Body of pancreas (tissue), 4 donors: ENCODE measurements around the gene GRM4. TPM values are rescaled to one million over a fixed set of nuclear protein-coding genes. Genes with fewer than 3 reads are reported as not detected.
"Not testable (repeated sequence)": the region's sequence is repeated elsewhere in the genome, so short reads cannot be mapped to it uniquely, and the experiment has no call there.

Experiments
- ATAC-seq: fragments of 150-250 bp; one replicate; pipeline ENCODE4 v1.9.1; 2016
- DNase-seq, 4 donors: peaks; one replicate each; pipeline ENCODE4 v3.0.0-alpha.2; 2019
- H3K27ac ChIP-seq, 4 donors: fragments of 200-600 bp; sonication (generic); 1 replicate in 3 of 4; 2 replicates in 1 of 4; pipeline versions ENCODE4 v1.5.1 to v1.6.1; 2016 to 2019; ENCODE audit warnings: mild to moderate bottlenecking in 1 of 4, mixed read lengths in 1 of 4, moderate library complexity in 1 of 4
- H3K27me3 ChIP-seq, 2 donors: fragments of 200-600 bp; sonication (generic); one replicate each; pipeline ENCODE4 v1.6.0; 2016; ENCODE audit warnings: mild to moderate bottlenecking in 1 of 2
- H3K36me3 ChIP-seq, 2 donors: fragments of 200-600 bp; sonication (generic); replicated peaks in 1 of 2; 2 replicates each; pipeline ENCODE4 v1.5.1; 2016; ENCODE audit warnings: low read depth in 2 of 2; ENCODE audit not compliant: insufficient read depth in 1 of 2
- H3K4me1 ChIP-seq: fragments of 200-600 bp; sonication (generic); one replicate; pipeline ENCODE4 v1.6.0; 2016
- H3K4me3 ChIP-seq, 2 donors: fragments of 200-600 bp; sonication (generic); 1 replicate in 1 of 2; 2 replicates in 1 of 2; pipeline ENCODE4 v1.5.1; 2016 to 2019
- H3K9me3 ChIP-seq, 3 donors: fragments of 200-600 bp; sonication (generic); 1 replicate in 2 of 3; 2 replicates in 1 of 3; pipeline ENCODE4 v1.5.1; 2016
- CTCF ChIP-seq, 7 experiments: fragments of 450-650 bp in 4 of 7; fragments of 200-600 bp in 3 of 7; sonication (generic) in 3 of 7; IDR thresholded peaks; one replicate each; pipeline ENCODE4 v1.5.1; 2016 to 2019; ENCODE audit warnings: antibody characterized with exemption in 7 of 7
- POLR2A ChIP-seq, 3 donors: fragments of 450-650 bp; IDR thresholded peaks; one replicate each; pipeline ENCODE4 v1.6.1; 2016; ENCODE audit warnings: antibody characterized with exemption in 3 of 3, mild to moderate bottlenecking in 2 of 3
- WGBS, 2 donors: methylation state at CpG; one replicate each; pipeline ENCODE4 v1.1.5; 2017; 5-methylcytosine and 5-hydroxymethylcytosine counted together
- intact Hi-C: fragments of 100-400 bp; cut with DNase I; formaldehyde crosslinking; loops from one replicate; pipeline ENCODE4 v1.15.1; 2023
- total RNA-seq, 2 donors: library from RNA; depleted of rRNA; stranded (reverse); fragments of >200 nt; gene quantifications; one replicate each; pipeline ENCODE4 v1.1.0, GENCODE V29; 2016

The GRM4 gene
- total RNA-seq, 2 donors from 2014 or later, result 0.33 TPM; not detected in 1

GRCh38 chr6:34045771-34046170, 100.1 kb downstream of the GRM4 start:
- 20 to 28% methylated on average over 8 of the region's 8 CpGs for WGBS, 2 donors
- ATAC-seq (no peak), DNase-seq (no peak)
- H3K9me3 ChIP-seq, result no peaks in the 10 kb centered on the region
- no peaks in the 10 kb centered on the region for H3K27me3 ChIP-seq
- H3K4me1 ChIP-seq, result no peaks in the 10 kb centered on the region
- H3K27ac ChIP-seq, result no peak overlapping the region
- H3K4me3 ChIP-seq, result no peak overlapping the region
- intact Hi-C loops, result no loop called here
- H3K36me3 ChIP-seq, result no peaks in the 10 kb centered on the region
- no peak for TF ChIP-seq POLR2A (IDR thresholded peaks at IDR 0.05)
- TF ChIP-seq CTCF (IDR thresholded peaks at IDR 0.05), result no peak

- Histone ChIP-seq H3K4me3 (no peak overlapping the region), H3K27me3 (no peaks in the 10 kb centered on the region), H3K27ac (no peak overlapping the region), H3K4me1 (no peaks in the 10 kb centered on the region), H3K36me3 (no peaks in the 10 kb centered on the region), H3K9me3 (no peaks in the 10 kb centered on the region)
- DNase-seq, result no peak
- ATAC-seq, result no peak
- WGBS, 2 donors, result 61 to 66% methylated on average over 6 to 13 of the region's 13 CpGs
- TF ChIP-seq POLR2A (IDR thresholded peaks at IDR 0.05) (no peak), CTCF (IDR thresholded peaks at IDR 0.05) (no peak)
- intact Hi-C loops, result no loop called here
Measured at GRCh38 chr6:34044945-34045595, 100.8 kb downstream of the GRM4 start.

GRCh38 chr6:34043359-34043758, 102.5 kb downstream of the GRM4 start:
- WGBS, 2 donors, result 50 to 83% methylated on average over 6 to 8 of the region's 8 CpGs
- DNase-seq, result no peak
- H3K27ac ChIP-seq, result no peak overlapping the region
- no peaks in the 10 kb centered on the region for H3K9me3 ChIP-seq
- no peaks in the 10 kb centered on the region for H3K4me1 ChIP-seq
- ATAC-seq, result no peak
- TF ChIP-seq POLR2A (IDR thresholded peaks at IDR 0.05) (no peak), CTCF (IDR thresholded peaks at IDR 0.05) (no peak)
- intact Hi-C loops, result no loop called here
- no peaks in the 10 kb centered on the region for H3K36me3 ChIP-seq
- no peaks in the 10 kb centered on the region for H3K27me3 ChIP-seq
- H3K4me3 ChIP-seq, result no peak overlapping the region

GRCh38 chr6:34041998-34042397, 103.9 kb downstream of the GRM4 start:
- DNase-seq, H3K4me3 ChIP-seq, H3K27ac ChIP-seq, H3K4me1 ChIP-seq, ATAC-seq, H3K27me3 ChIP-seq, H3K36me3 ChIP-seq, intact Hi-C loops, H3K9me3 ChIP-seq: not testable (repeated sequence)
- WGBS, 2 donors, result 69 to 88% methylated on average over 5 of the region's 5 CpGs

GRCh38 chr6:34041385-34041784, 104.5 kb downstream of the GRM4 start:
- Histone ChIP-seq H3K36me3 (no peaks in the 10 kb centered on the region), H3K4me1 (no peaks in the 10 kb centered on the region), H3K27me3 (no peaks in the 10 kb centered on the region), H3K27ac (no peak overlapping the region), H3K4me3 (no peak overlapping the region), H3K9me3 (no peaks in the 10 kb centered on the region)
- intact Hi-C loops, result no loop called here
- ATAC-seq (no peak), DNase-seq (no peak)
- WGBS, 2 donors, result 72% methylated on average over 6 of the region's 6 CpGs
- TF ChIP-seq CTCF (IDR thresholded peaks at IDR 0.05), result no peak
- no peak for TF ChIP-seq POLR2A (IDR thresholded peaks at IDR 0.05)
